Osteoblast (primary cell): ENCODE data around the gene TRDMT1. TPM values are rescaled to one million over a fixed set of nuclear protein-coding genes. Genes with fewer than 3 reads are reported as not detected.

Source experiments
- DNase-seq: peaks from one replicate; pipeline ENCODE4 v3.0.0; 2011; ENCODE audit warnings: low spot score, mixed read lengths; ENCODE audit not compliant: insufficient read length; ENCODE audit errors: missing footprints
- H2AFZ ChIP-seq: 2 replicates; pipeline ENCODE4 v1.6.0; 2011; ENCODE audit warnings: mild to moderate bottlenecking, low read length
- H3K27ac ChIP-seq: 2 replicates; pipeline ENCODE4 v1.5.1; 2011; ENCODE audit warnings: mild to moderate bottlenecking, low read depth, low read length, moderate library complexity
- H3K27me3 ChIP-seq: 2 replicates; pipeline ENCODE4 v1.6.0; 2012; ENCODE audit warnings: mild to moderate bottlenecking, control low read depth, inconsistent platforms, low read length, moderate library complexity; ENCODE audit not compliant: insufficient read depth
- H3K36me3 ChIP-seq: 2 replicates; pipeline ENCODE4 v1.5.1; 2011; ENCODE audit warnings: mild to moderate bottlenecking, low read length, control low read depth, moderate library complexity; ENCODE audit not compliant: insufficient read depth
- H3K4me1 ChIP-seq: 2 replicates; pipeline ENCODE4 v1.5.1; 2011; ENCODE audit warnings: mild to moderate bottlenecking, low read length, control low read depth, moderate library complexity; ENCODE audit not compliant: insufficient read depth
- H3K4me2 ChIP-seq: 2 replicates; pipeline ENCODE4 v1.6.0; 2011; ENCODE audit warnings: mild to moderate bottlenecking, low read length; ENCODE audit not compliant: insufficient read depth
- H3K4me3 ChIP-seq: fragments of 200-600 bp; sonication (generic); 3 replicates; pipeline ENCODE4 v1.5.1; 2012; ENCODE audit warnings: mild to moderate bottlenecking, low read length, inconsistent platforms; ENCODE audit not compliant: insufficient read depth
- H3K79me2 ChIP-seq: 2 replicates; pipeline ENCODE4 v1.6.0; 2012; ENCODE audit warnings: mild to moderate bottlenecking, low read length, control low read depth, inconsistent platforms; ENCODE audit not compliant: insufficient read depth
- H3K9me3 ChIP-seq: 2 replicates; pipeline ENCODE4 v1.5.1; 2011; ENCODE audit warnings: low read depth, low read length, control low read depth
- H4K20me1 ChIP-seq: 2 replicates; pipeline ENCODE4 v1.6.0; 2012; ENCODE audit warnings: mild to moderate bottlenecking, low read length, control low read depth; ENCODE audit not compliant: insufficient read depth
- total RNA-seq: library from RNA; depleted of rRNA; stranded (reverse); fragments of >200 nt; gene quantifications from 2 replicates; pipeline ENCODE4 v1.2.3, GENCODE V29; 2012
- TF ChIP-seq, protein P1 (sequence below): IDR thresholded peaks from 2 replicates; pipeline ENCODE4 v1.5.1; 2011; ENCODE audit warnings: mild to moderate bottlenecking, low read depth, low read length, moderate library complexity; ENCODE audit errors: extremely low read depth

TRDMT1 gene
- total RNA-seq, 1 donor: 7.6 TPM

DNA sequence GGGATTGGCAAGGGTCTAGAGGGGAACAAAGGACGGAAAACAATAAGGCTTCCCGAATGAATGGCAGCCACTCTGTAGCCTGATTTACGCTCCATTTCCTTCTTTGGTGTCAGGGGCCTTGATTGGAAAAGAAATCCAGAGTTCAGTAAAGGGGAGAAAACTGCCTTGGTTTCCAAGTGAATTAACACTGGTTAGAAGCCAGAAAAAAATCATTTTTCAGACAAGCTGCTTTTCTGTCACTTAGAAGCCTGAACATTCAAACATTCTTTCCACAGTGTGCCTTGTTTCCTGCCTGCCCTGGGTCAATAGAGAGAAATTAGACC, 283 bp upstream of the TRDMT1 start:
- TF ChIP-seq, protein P1, sequence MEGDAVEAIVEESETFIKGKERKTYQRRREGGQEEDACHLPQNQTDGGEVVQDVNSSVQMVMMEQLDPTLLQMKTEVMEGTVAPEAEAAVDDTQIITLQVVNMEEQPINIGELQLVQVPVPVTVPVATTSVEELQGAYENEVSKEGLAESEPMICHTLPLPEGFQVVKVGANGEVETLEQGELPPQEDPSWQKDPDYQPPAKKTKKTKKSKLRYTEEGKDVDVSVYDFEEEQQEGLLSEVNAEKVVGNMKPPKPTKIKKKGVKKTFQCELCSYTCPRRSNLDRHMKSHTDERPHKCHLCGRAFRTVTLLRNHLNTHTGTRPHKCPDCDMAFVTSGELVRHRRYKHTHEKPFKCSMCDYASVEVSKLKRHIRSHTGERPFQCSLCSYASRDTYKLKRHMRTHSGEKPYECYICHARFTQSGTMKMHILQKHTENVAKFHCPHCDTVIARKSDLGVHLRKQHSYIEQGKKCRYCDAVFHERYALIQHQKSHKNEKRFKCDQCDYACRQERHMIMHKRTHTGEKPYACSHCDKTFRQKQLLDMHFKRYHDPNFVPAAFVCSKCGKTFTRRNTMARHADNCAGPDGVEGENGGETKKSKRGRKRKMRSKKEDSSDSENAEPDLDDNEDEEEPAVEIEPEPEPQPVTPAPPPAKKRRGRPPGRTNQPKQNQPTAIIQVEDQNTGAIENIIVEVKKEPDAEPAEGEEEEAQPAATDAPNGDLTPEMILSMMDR: no peak
- DNase-seq: no peak

DNA sequence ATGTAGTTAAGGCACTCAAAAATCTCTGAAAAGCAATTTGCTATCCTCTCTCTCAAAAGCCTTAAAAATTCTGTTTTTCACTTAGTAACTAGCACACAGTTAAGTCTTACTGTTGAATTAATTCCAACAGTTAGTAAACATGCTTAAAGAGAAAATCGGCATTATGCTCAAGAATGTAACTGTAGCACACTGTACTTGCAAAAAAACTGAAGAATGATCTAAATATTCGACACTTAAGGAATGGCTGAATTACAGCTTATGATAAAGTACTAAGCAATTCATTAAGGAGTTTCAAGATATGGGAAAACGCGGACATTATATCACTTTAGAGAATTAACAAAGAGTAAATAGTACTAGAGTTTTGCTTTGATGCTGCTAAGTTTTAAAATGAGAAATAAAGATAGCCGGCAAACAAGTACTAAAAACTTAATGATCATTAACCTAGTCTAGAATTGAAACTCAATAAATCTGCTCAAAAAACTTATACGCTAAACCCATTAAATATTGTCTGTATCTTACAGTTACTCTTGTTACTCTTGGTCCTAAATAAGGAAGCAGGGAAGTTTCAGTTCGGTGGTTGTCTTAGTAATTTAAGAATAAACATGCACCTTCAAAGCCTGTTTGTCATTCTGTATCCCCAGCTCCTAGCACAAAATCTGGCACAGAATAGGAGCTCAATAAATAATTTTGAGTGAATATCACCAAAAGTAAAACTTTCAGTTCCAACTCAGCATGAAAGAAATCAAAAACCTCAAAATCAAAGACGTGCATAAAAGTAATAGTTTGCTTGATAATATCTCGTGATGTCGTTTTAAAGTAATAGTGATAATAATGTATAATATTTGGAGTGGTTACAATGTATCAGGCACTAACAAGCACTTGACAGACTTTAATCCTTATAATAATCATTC, 1.2 kb downstream of the TRDMT1 start:
- DNase-seq: no peak
- Histone ChIP-seq H3K27ac (peak overlapping the region; percentile 98), H3K36me3 (no peaks in the 10 kb centered on the region), H3K4me1 (peaks cover 22% of the 10 kb centered on the region), H3K9me3 (no peaks in the 10 kb centered on the region), H3K79me2 (peaks cover 17% of the 10 kb centered on the region), H3K4me3 (peak overlapping the region; percentile 78), H4K20me1 (no peaks in the 10 kb centered on the region), H3K27me3 (no peaks in the 10 kb centered on the region), H2AFZ (peak overlapping the region; percentile 94), H3K4me2 (peak overlapping the region; percentile 97)
- TF ChIP-seq, protein P1: no peak

More for the DNA sequence above, 283 bp upstream of the TRDMT1 start:
- Histone ChIP-seq H3K9me3 (no peaks in the 10 kb centered on the region), H3K27ac (peak overlapping the region; percentile 98), H3K4me3 (peak overlapping the region; percentile 78), H3K27me3 (no peaks in the 10 kb centered on the region), H3K36me3 (no peaks in the 10 kb centered on the region), H3K4me1 (peaks cover 32% of the 10 kb centered on the region), H3K4me2 (peak overlapping the region; percentile 97), H3K79me2 (peaks cover 17% of the 10 kb centered on the region), H4K20me1 (no peaks in the 10 kb centered on the region), H2AFZ (peak overlapping the region; percentile 91)

DNA sequence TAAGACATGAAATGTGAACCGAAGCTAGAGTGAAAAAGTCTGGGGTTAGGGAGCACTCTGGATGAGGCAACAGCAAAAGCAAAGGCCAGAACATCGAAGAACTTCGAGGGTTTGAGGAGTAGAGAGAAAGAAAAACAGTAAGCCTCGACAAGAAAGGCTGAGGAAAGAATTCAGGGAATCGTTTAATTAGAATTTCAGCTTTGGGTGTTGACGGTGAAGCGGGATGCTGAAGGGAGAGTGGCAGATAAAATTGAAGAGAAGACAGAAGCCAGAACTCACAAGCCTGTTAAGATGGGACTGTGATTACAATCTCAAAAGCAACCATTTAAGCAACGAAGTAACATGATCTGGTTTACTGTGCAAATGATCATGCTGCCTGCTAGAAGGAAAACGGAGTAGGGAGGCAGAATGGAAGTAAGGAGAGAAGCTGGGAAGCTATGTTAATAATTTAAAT, 2.1 kb downstream of the TRDMT1 start:
- DNase-seq: peak; percentile 10
- Histone ChIP-seq H4K20me1 (no peaks in the 10 kb centered on the region), H3K36me3 (no peaks in the 10 kb centered on the region), H3K9me3 (no peaks in the 10 kb centered on the region), H3K4me1 (peaks cover 22% of the 10 kb centered on the region), H3K79me2 (peaks cover 17% of the 10 kb centered on the region), H2AFZ (peak overlapping the region; percentile 94), H3K27ac (peak overlapping the region; percentile 98), H3K27me3 (no peaks in the 10 kb centered on the region), H3K4me3 (peak overlapping the region; percentile 78), H3K4me2 (peak overlapping the region; percentile 97)
- TF ChIP-seq, protein P1: no peak

DNA sequence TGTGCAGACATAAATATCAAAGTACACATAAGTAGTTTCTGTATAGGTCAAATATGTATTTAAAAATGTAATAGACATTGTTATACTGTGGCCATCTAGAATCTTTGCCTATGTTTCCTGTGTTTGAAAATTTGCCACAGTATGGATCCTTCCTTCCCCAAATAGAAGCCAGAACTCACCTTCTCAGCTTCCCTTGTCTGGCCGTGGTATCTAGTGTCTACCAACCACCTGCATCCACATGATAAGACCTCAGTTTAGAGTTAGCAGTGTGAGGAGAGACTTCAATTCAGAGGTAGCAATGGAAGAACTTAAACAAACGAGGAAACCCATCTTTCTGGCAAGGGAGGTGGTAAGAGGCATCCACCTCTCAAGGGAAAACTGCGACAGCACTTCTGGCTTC, 4.9 kb downstream of the TRDMT1 start:
- peak; percentile 77 for DNase-seq
- H3K79me2 ChIP-seq: peaks cover 17% of the 10 kb centered on the region
- TF ChIP-seq, protein P1: no peak
- H3K4me1 ChIP-seq: peaks cover 19% of the 10 kb centered on the region
- peak overlapping the region; percentile 45 for H2AFZ ChIP-seq
- no peaks in the 10 kb centered on the region for H4K20me1 ChIP-seq
- H3K9me3 ChIP-seq: no peaks in the 10 kb centered on the region
- no peak overlapping the region for H3K27ac ChIP-seq
- no peaks in the 10 kb centered on the region for H3K36me3 ChIP-seq
- H3K4me3 ChIP-seq: no peak overlapping the region
- no peak overlapping the region for H3K4me2 ChIP-seq
- H3K27me3 ChIP-seq: no peaks in the 10 kb centered on the region
